Measurements from ENCODE around the gene FHIP1A. TPM values are rescaled to one million over a fixed set of nuclear protein-coding genes. Genes with fewer than 3 reads are reported as not detected.

Gene FHIP1A
- total RNA-seq, 1 experiment from 2014 or later: 0.39 TPM

- TF ChIP-seq CTCF (IDR thresholded peaks at IDR 0.05): no peak
- TF ChIP-seq TCF7L2 (IDR thresholded peaks at IDR 0.05; ENCODE audit: low read depth, low read length): no peak
- no peak for TF ChIP-seq SIN3A (IDR thresholded peaks at IDR 0.05; ENCODE audit: borderline replicate concordance, insufficient read depth, low read depth, low read length)
- no peak for TF ChIP-seq POLR2AphosphoS5 (IDR thresholded peaks at IDR 0.05; ENCODE audit: low read depth, low read length)
- TF ChIP-seq REST (IDR thresholded peaks at IDR 0.05; ENCODE audit: insufficient read depth in 1 of 2, low read depth in 2 of 2, low read length in 1 of 2): no peak
Measured at GRCh38 chr4:151437505-151437904, 28.5 kb downstream of the FHIP1A start.

GRCh38 chr4:151438154-151438553 is 29.2 kb downstream of the FHIP1A start:
- TF ChIP-seq REST (IDR thresholded peaks at IDR 0.05; ENCODE audit: insufficient read depth in 1 of 2, low read depth in 2 of 2, low read length in 1 of 2) (no peak), SIN3A (IDR thresholded peaks at IDR 0.05; ENCODE audit: borderline replicate concordance, insufficient read depth, low read depth, low read length) (no peak), TCF7L2 (IDR thresholded peaks at IDR 0.05; ENCODE audit: low read depth, low read length) (no peak)
- DNase-seq (ENCODE audit: low read depth, low spot score) (no peak), ATAC-seq (no peak)
- CTCF ChIA-PET: no interaction called here
- POLR2A ChIA-PET: no interaction called here
- Histone ChIP-seq H3K4me3 (ENCODE audit: low read depth in 2 of 2, low read length in 2 of 2) (no peak overlapping the region), H3K27ac (ENCODE audit: low read length) (no peak overlapping the region), H3K4me1 (ENCODE audit: control insufficient read depth, insufficient read depth, low read length) (no peaks in the 10 kb centered on the region), H3K9me3 (ENCODE audit: control insufficient read depth, insufficient read depth, low read depth, low read length) (no peaks in the 10 kb centered on the region), H3K36me3 (ENCODE audit: control insufficient read depth, insufficient read depth, low read length) (no peaks in the 10 kb centered on the region), H3K27me3 (ENCODE audit: control insufficient read depth, insufficient read depth, low read length) (no peaks in the 10 kb centered on the region)
- intact Hi-C loops (cut with micrococcal nuclease; ENCODE audit: unreplicated experiment): no loop called here
- no TSS peak for BruUV-seq (replicated peaks)
- in situ Hi-C loops (cut with HindIII; ENCODE audit: low pct_unique_long_range_greater_than_20kb, low sequenced_read_pairs): no loop called here

More at GRCh38 chr4:151437505-151437904, 28.5 kb downstream of the FHIP1A start:
- Histone ChIP-seq H3K4me1 (ENCODE audit: control insufficient read depth, insufficient read depth, low read length) (no peaks in the 10 kb centered on the region), H3K4me3 (ENCODE audit: low read depth in 2 of 2, low read length in 2 of 2) (no peak overlapping the region), H3K36me3 (ENCODE audit: control insufficient read depth, insufficient read depth, low read length) (no peaks in the 10 kb centered on the region), H3K27ac (ENCODE audit: low read length) (no peak overlapping the region), H3K9me3 (ENCODE audit: control insufficient read depth, insufficient read depth, low read depth, low read length) (no peaks in the 10 kb centered on the region), H3K27me3 (ENCODE audit: control insufficient read depth, insufficient read depth, low read length) (no peaks in the 10 kb centered on the region)
- no TSS peak for BruUV-seq (replicated peaks)
- intact Hi-C loops (cut with micrococcal nuclease; ENCODE audit: unreplicated experiment) (no loop called here), in situ Hi-C loops (cut with HindIII; ENCODE audit: low pct_unique_long_range_greater_than_20kb, low sequenced_read_pairs) (no loop called here)
- DNase-seq (ENCODE audit: low read depth, low spot score) (no peak), ATAC-seq (no peak)
- POLR2A ChIA-PET: no interaction called here
- CTCF ChIA-PET: no interaction called here

Data from Panc1 (cell line).